Neural progenitor cell (in vitro differentiated cells): ENCODE data around the gene MRPS12. TPM values are rescaled to one million over a fixed set of nuclear protein-coding genes. Genes with fewer than 3 reads are reported as not detected.

ENCODE experiments used
- DNase-seq: peaks from one replicate; pipeline ENCODE4 v3.0.0-alpha.2; 2016; ENCODE audit warnings: low spot score
- H2AFZ ChIP-seq: fragments of 200-600 bp; sonication (generic); replicated peaks from 2 replicates; pipeline ENCODE4 v1.6.1; 2016; ENCODE audit warnings: antibody characterized with exemption
- H3F3A ChIP-seq: fragments of 200-600 bp; sonication (generic); 2 replicates; pipeline ENCODE4 v1.6.1; 2016; ENCODE audit warnings: antibody characterized with exemption, low read depth
- H3K27ac ChIP-seq: fragments of 200-600 bp; sonication (generic); 2 replicates; pipeline ENCODE4 v1.5.1; 2016; ENCODE audit warnings: mild to moderate bottlenecking
- H3K27me3 ChIP-seq: fragments of 200-600 bp; sonication (generic); 2 replicates; pipeline ENCODE4 v1.6.1; 2016; ENCODE audit warnings: mild to moderate bottlenecking, moderate library complexity
- H3K36me3 ChIP-seq: fragments of 200-600 bp; sonication (generic); 2 replicates; pipeline ENCODE4 v1.5.1; 2016
- H3K4me1 ChIP-seq: fragments of 200-600 bp; sonication (generic); 2 replicates; pipeline ENCODE4 v1.6.1; 2016; ENCODE audit warnings: mixed run types
- H3K4me2 ChIP-seq: fragments of 200-600 bp; sonication (generic); 2 replicates; pipeline ENCODE4 v1.6.1; 2016
- H3K4me3 ChIP-seq: fragments of 200-600 bp; sonication (generic); 2 replicates; pipeline ENCODE4 v1.5.1; 2016
- H3K79me2 ChIP-seq: fragments of 200-600 bp; sonication (generic); 2 replicates; pipeline ENCODE4 v1.6.1; 2016; ENCODE audit warnings: low read depth
- H3K9ac ChIP-seq: fragments of 200-600 bp; sonication (generic); 2 replicates; pipeline ENCODE4 v1.6.1; 2016
- H3K9me3 ChIP-seq: fragments of 200-600 bp; sonication (generic); 2 replicates; pipeline ENCODE4 v1.5.1; 2016; ENCODE audit warnings: low read depth
- H4K20me1 ChIP-seq: fragments of 200-600 bp; sonication (generic); 2 replicates; pipeline ENCODE4 v1.6.1; 2016; ENCODE audit warnings: low read depth
- H3K27ac Mint-ChIP-seq: 3 replicates; pipeline ENCODE4 v1.8.0; 2021; ENCODE audit warnings: mixed read lengths
- H3K27me3 Mint-ChIP-seq: 2 replicates; pipeline ENCODE4 v1.8.0; 2022; ENCODE audit warnings: low read depth, mild to moderate bottlenecking, inconsistent platforms, moderate library complexity, mixed read lengths; ENCODE audit not compliant: insufficient read depth
- H3K36me3 Mint-ChIP-seq: 3 replicates; pipeline ENCODE4 v1.8.0; 2021; ENCODE audit warnings: mixed read lengths
- H3K4me1 Mint-ChIP-seq: 3 replicates; pipeline ENCODE4 v1.8.0; 2021; ENCODE audit warnings: mixed read lengths
- H3K4me3 Mint-ChIP-seq: 3 replicates; pipeline ENCODE4 v1.8.0; 2021; ENCODE audit warnings: mild to moderate bottlenecking, moderate library complexity, mixed read lengths
- H3K9me3 Mint-ChIP-seq: 3 replicates; pipeline ENCODE4 v1.8.0; 2020; ENCODE audit warnings: mixed read lengths
- EZH2 ChIP-seq: fragments of 200-600 bp; sonication (generic); IDR thresholded peaks from 2 replicates; pipeline ENCODE4 v1.6.1; 2017; ENCODE audit warnings: antibody characterized with exemption, mild to moderate bottlenecking, moderate library complexity
- EZH2phosphoT487 ChIP-seq: fragments of 200-600 bp; sonication (generic); IDR thresholded peaks from 2 replicates; pipeline ENCODE4 v1.6.1; 2017; ENCODE audit warnings: antibody characterized with exemption
- total RNA-seq: library from RNA; depleted of rRNA; stranded (reverse); fragments of >200 nt; gene quantifications from 2 replicates; pipeline ENCODE4 v1.2.3, GENCODE V29; 2015; ENCODE audit warnings: low replicate concordance
- TF ChIP-seq, protein P1 (sequence below): fragments of 200-600 bp; sonication (generic); IDR thresholded peaks from 2 replicates; pipeline ENCODE4 v1.5.1; 2017; ENCODE audit warnings: antibody characterized with exemption, mild to moderate bottlenecking

Gene MRPS12
- total RNA-seq, 1 donor from 2014 or later = 9.2 TPM

DNA sequence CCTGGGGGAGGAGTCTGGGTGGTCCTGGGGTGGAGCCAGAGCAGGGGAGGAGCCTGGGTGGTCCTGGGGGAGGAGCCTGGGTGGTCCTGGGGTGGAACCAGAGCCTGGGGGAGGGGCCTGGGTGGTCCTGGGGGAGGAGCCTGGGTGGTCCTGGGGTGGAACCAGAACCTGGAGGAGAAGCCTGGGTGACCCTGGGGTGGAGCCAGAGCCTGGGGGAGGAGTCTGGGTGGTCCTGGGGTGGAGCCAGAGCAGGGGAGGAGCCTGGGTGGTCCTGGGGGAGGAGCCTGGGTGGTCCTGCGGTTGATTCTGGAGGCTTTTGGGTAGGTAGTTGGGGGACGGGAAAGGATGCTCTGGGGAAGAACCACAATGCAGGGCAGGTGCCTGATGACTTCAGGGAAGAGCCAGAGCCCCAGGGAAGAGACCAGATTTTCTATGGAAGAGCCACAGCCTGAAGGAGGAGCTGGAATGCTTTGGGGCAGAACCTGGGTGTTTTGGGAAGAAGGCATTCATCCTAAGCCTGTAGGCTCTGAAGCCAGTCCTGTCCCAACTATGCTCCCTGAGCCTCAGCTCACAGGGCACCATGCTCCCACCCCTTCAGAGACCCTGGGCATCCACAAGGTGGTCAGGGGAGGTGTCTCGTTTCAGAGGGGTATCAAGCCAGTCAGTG lies 15.0 kb downstream of the MRPS12 start:
- no peaks in the 10 kb centered on the region for H3K9me3 Mint-ChIP-seq
- H3K36me3 ChIP-seq = no peaks in the 10 kb centered on the region
- H3K9me3 ChIP-seq = no peaks in the 10 kb centered on the region
- no peak overlapping the region for H2AFZ ChIP-seq
- H3F3A ChIP-seq = peaks cover 4% of the 10 kb centered on the region
- no peak for TF ChIP-seq EZH2phosphoT487
- no peak for TF ChIP-seq EZH2
- TF ChIP-seq, protein P1, sequence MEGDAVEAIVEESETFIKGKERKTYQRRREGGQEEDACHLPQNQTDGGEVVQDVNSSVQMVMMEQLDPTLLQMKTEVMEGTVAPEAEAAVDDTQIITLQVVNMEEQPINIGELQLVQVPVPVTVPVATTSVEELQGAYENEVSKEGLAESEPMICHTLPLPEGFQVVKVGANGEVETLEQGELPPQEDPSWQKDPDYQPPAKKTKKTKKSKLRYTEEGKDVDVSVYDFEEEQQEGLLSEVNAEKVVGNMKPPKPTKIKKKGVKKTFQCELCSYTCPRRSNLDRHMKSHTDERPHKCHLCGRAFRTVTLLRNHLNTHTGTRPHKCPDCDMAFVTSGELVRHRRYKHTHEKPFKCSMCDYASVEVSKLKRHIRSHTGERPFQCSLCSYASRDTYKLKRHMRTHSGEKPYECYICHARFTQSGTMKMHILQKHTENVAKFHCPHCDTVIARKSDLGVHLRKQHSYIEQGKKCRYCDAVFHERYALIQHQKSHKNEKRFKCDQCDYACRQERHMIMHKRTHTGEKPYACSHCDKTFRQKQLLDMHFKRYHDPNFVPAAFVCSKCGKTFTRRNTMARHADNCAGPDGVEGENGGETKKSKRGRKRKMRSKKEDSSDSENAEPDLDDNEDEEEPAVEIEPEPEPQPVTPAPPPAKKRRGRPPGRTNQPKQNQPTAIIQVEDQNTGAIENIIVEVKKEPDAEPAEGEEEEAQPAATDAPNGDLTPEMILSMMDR = no peak
- H3K9ac ChIP-seq = no peak overlapping the region
- H3K27me3 ChIP-seq = peaks cover 7% of the 10 kb centered on the region
- no peak overlapping the region for H3K27ac Mint-ChIP-seq
- H3K27me3 Mint-ChIP-seq = peaks cover 13% of the 10 kb centered on the region
- H4K20me1 ChIP-seq = no peaks in the 10 kb centered on the region
- H3K4me3 ChIP-seq = no peak overlapping the region
- peaks cover 5% of the 10 kb centered on the region for H3K4me1 Mint-ChIP-seq
- no peaks in the 10 kb centered on the region for H3K4me1 ChIP-seq
- DNase-seq = no peak
- no peak overlapping the region for H3K4me3 Mint-ChIP-seq
- H3K36me3 Mint-ChIP-seq = peaks cover 11% of the 10 kb centered on the region
- no peak overlapping the region for H3K4me2 ChIP-seq
- H3K27ac ChIP-seq = no peak overlapping the region
- H3K79me2 ChIP-seq = no peaks in the 10 kb centered on the region

- Mint-ChIP-seq H3K4me1 (peaks cover 5% of the 10 kb centered on the region), H3K27ac (no peak overlapping the region), H3K27me3 (peaks cover 13% of the 10 kb centered on the region), H3K4me3 (no peak overlapping the region), H3K9me3 (no peaks in the 10 kb centered on the region), H3K36me3 (peaks cover 11% of the 10 kb centered on the region)
- Histone ChIP-seq H3K27me3 (peaks cover 8% of the 10 kb centered on the region), H4K20me1 (no peaks in the 10 kb centered on the region), H3K36me3 (no peaks in the 10 kb centered on the region), H3K79me2 (no peaks in the 10 kb centered on the region), H3K27ac (no peak overlapping the region), H2AFZ (no peak overlapping the region), H3K4me3 (no peak overlapping the region), H3K9me3 (no peaks in the 10 kb centered on the region), H3K4me2 (no peak overlapping the region), H3K9ac (no peak overlapping the region), H3K4me1 (no peaks in the 10 kb centered on the region), H3F3A (peaks cover 5% of the 10 kb centered on the region)
- TF ChIP-seq EZH2 (no peak), EZH2phosphoT487 (no peak)
- TF ChIP-seq, protein P1 = no peak
- DNase-seq = no peak
Measured at GRCh38 chr19:38946229-38947010, 15.7 kb downstream of the MRPS12 start.

GRCh38 chr19:38949580-38950367 lies 19.0 kb downstream of the MRPS12 start:
- Histone ChIP-seq H3K9ac (no peak overlapping the region), H2AFZ (peak overlapping the region; percentile 46), H3K4me1 (no peaks in the 10 kb centered on the region), H4K20me1 (peaks cover 4% of the 10 kb centered on the region), H3K79me2 (no peaks in the 10 kb centered on the region), H3K4me3 (peak overlapping the region; percentile 53), H3K36me3 (no peaks in the 10 kb centered on the region), H3K27ac (no peak overlapping the region), H3K9me3 (no peaks in the 10 kb centered on the region), H3K27me3 (peaks cover 8% of the 10 kb centered on the region), H3F3A (peaks cover 5% of the 10 kb centered on the region), H3K4me2 (peak overlapping the region; percentile 74)
- H3K4me3 Mint-ChIP-seq = peak overlapping the region; percentile 79
- H3K4me1 Mint-ChIP-seq = peaks cover 8% of the 10 kb centered on the region
- peaks cover 9% of the 10 kb centered on the region for H3K27me3 Mint-ChIP-seq
- no peaks in the 10 kb centered on the region for H3K9me3 Mint-ChIP-seq
- H3K27ac Mint-ChIP-seq = no peak overlapping the region
- peaks cover 3% of the 10 kb centered on the region for H3K36me3 Mint-ChIP-seq
- DNase-seq = peak; percentile 99
- TF ChIP-seq, protein P1 = no peak
- TF ChIP-seq EZH2 (no peak), EZH2phosphoT487 (no peak)
